HEK293 (cell line): ENCODE measurements around the gene EEFSEC.

Source experiments
- CTCF ChIA-PET: fragments of 350-600 bp; formaldehyde crosslinking; extraction: SDS; loops from one replicate; lab custom pipeline; 2021; ENCODE audit warnings: antibody characterized with exemption; lab: Yijun Ruan, JAX
- POLR2A ChIA-PET: fragments of 300-600 bp; formaldehyde crosslinking; extraction: SDS; loops from one replicate; lab custom pipeline; 2020; ENCODE audit warnings: antibody characterized with exemption, inconsistent platforms; lab: Yijun Ruan, JAX
- H3K27ac ChIP-seq: fragments of 200-500 bp; sonication (Bioruptor generic); 2 replicates; pipeline ENCODE4 v1.5.1; 2014; ENCODE audit warnings: low read depth, low read length, control low read depth, inconsistent platforms; ENCODE audit errors: extremely low read depth
- H3K36me3 ChIP-seq, 2 experiments: fragments of 200-500 bp in 1 of 2; sonication (Bioruptor generic) in 1 of 2; 1 replicate in 1 of 2; 2 replicates in 1 of 2; pipeline ENCODE4 v1.5.1; 2014 to 2017; ENCODE audit warnings: inconsistent platforms in 2 of 2, low read length in 2 of 2; ENCODE audit not compliant: control insufficient read depth in 2 of 2, insufficient read depth in 1 of 2
- H3K4me1 ChIP-seq: fragments of 200-500 bp; sonication (Bioruptor generic); 2 replicates; pipeline ENCODE4 v1.5.1; 2014; ENCODE audit warnings: mild to moderate bottlenecking, low read length, inconsistent platforms; ENCODE audit not compliant: control insufficient read depth, insufficient read depth
- H3K4me3 ChIP-seq: 2 replicates; pipeline ENCODE4 v1.5.1; 2011; ENCODE audit warnings: low read depth, mild to moderate bottlenecking, control low read depth, low read length, moderate library complexity
- H3K9me3 ChIP-seq: fragments of 200-500 bp; sonication (Bioruptor generic); 2 replicates; pipeline ENCODE4 v1.5.1; 2014; ENCODE audit warnings: low read depth, low read length, inconsistent platforms; ENCODE audit not compliant: control insufficient read depth, insufficient read depth
- SCRT1 ChIP-seq: fragments of 450-650 bp; formaldehyde crosslinking; IDR thresholded peaks from 2 replicates; pipeline ENCODE4 v1.5.1; 2016; ENCODE audit warnings: missing biosample characterization, missing genetic modification characterization, borderline replicate concordance
- ZNF121 ChIP-seq: fragments of 450-650 bp; formaldehyde crosslinking; IDR thresholded peaks from 2 replicates; pipeline ENCODE4 v1.5.1; 2016; ENCODE audit warnings: missing biosample characterization, missing genetic modification characterization
- ZNF2 ChIP-seq: fragments of 450-650 bp; formaldehyde crosslinking; IDR thresholded peaks from 2 replicates; pipeline ENCODE4 v1.5.1; 2016; ENCODE audit warnings: missing biosample characterization, missing genetic modification characterization
- TF ChIP-seq, protein P1 (sequence below): IDR thresholded peaks from 2 replicates; pipeline ENCODE4 v1.6.1; 2011; ENCODE audit warnings: mild to moderate bottlenecking, low read depth, low read length, borderline replicate concordance
- TF ChIP-seq, protein P2 (sequence below): fragments of 450-650 bp; formaldehyde crosslinking; IDR thresholded peaks from 2 replicates; pipeline ENCODE4 v1.5.1; 2016; ENCODE audit warnings: missing biosample characterization, missing genetic modification characterization
- TF ChIP-seq, protein P3 (sequence below): fragments of 450-650 bp; formaldehyde crosslinking; IDR thresholded peaks from 2 replicates; pipeline ENCODE4 v1.5.1; 2016; ENCODE audit warnings: missing biosample characterization, missing genetic modification characterization, borderline replicate concordance
- TF ChIP-seq, protein P4 (sequence below): fragments of 450-650 bp; formaldehyde crosslinking; IDR thresholded peaks from 2 replicates; pipeline ENCODE4 v1.5.0; 2017; ENCODE audit warnings: missing biosample characterization, missing genetic modification characterization, borderline replicate concordance

The EEFSEC gene

DNA sequence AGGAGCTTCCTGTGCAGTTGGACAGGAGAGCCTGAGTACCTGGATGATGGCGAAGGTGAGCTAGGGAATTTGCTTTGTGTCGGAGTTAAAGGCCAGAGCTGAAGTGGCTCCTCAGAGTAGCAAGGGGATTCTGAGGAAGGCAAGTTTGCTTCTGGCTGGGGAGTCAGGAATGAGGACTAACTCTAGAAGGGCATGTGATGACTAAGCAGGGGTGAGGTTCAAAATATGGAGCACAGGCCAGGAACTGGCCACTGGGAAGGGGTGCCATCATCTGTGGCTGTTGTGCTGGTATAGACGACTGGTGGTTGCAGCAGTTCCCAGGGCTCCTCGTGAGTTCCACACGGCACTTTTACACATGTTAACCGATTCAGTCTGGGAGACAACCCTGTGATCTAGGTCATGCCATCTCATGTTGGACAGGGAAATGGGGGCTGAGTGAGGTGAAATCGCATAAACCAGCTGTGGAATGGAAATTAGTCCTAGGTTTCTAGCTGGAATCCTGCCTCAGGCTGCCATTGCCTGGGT lies 100.8 kb downstream of the EEFSEC start:
- Histone ChIP-seq H3K4me3 (no peak overlapping the region), H3K4me1 (peaks cover 3% of the 10 kb centered on the region; the same call in 1 of the 2 replicates), H3K36me3 (no peaks in the 10 kb centered on the region), H3K27ac (no peak overlapping the region), H3K9me3 (no peaks in the 10 kb centered on the region)
- ChIA-PET POLR2A (no interaction called here), CTCF (interaction anchor here (0.6 to 1.5 kb wide), 2 partner anchors 28 to 184 kb away, joined by 3 to 6 read pairs; no protein-coding TSS in a partner anchor)
- TF ChIP-seq, protein P1, sequence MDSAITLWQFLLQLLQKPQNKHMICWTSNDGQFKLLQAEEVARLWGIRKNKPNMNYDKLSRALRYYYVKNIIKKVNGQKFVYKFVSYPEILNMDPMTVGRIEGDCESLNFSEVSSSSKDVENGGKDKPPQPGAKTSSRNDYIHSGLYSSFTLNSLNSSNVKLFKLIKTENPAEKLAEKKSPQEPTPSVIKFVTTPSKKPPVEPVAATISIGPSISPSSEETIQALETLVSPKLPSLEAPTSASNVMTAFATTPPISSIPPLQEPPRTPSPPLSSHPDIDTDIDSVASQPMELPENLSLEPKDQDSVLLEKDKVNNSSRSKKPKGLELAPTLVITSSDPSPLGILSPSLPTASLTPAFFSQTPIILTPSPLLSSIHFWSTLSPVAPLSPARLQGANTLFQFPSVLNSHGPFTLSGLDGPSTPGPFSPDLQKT: no peak
- TF ChIP-seq SCRT1 (tag by site-specific recombination) (no peak), ZNF121 (no peak)
- TF ChIP-seq, protein P2, sequence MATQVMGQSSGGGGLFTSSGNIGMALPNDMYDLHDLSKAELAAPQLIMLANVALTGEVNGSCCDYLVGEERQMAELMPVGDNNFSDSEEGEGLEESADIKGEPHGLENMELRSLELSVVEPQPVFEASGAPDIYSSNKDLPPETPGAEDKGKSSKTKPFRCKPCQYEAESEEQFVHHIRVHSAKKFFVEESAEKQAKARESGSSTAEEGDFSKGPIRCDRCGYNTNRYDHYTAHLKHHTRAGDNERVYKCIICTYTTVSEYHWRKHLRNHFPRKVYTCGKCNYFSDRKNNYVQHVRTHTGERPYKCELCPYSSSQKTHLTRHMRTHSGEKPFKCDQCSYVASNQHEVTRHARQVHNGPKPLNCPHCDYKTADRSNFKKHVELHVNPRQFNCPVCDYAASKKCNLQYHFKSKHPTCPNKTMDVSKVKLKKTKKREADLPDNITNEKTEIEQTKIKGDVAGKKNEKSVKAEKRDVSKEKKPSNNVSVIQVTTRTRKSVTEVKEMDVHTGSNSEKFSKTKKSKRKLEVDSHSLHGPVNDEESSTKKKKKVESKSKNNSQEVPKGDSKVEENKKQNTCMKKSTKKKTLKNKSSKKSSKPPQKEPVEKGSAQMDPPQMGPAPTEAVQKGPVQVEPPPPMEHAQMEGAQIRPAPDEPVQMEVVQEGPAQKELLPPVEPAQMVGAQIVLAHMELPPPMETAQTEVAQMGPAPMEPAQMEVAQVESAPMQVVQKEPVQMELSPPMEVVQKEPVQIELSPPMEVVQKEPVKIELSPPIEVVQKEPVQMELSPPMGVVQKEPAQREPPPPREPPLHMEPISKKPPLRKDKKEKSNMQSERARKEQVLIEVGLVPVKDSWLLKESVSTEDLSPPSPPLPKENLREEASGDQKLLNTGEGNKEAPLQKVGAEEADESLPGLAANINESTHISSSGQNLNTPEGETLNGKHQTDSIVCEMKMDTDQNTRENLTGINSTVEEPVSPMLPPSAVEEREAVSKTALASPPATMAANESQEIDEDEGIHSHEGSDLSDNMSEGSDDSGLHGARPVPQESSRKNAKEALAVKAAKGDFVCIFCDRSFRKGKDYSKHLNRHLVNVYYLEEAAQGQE (tag by site-specific recombination): no peak
- TF ChIP-seq, protein P3, sequence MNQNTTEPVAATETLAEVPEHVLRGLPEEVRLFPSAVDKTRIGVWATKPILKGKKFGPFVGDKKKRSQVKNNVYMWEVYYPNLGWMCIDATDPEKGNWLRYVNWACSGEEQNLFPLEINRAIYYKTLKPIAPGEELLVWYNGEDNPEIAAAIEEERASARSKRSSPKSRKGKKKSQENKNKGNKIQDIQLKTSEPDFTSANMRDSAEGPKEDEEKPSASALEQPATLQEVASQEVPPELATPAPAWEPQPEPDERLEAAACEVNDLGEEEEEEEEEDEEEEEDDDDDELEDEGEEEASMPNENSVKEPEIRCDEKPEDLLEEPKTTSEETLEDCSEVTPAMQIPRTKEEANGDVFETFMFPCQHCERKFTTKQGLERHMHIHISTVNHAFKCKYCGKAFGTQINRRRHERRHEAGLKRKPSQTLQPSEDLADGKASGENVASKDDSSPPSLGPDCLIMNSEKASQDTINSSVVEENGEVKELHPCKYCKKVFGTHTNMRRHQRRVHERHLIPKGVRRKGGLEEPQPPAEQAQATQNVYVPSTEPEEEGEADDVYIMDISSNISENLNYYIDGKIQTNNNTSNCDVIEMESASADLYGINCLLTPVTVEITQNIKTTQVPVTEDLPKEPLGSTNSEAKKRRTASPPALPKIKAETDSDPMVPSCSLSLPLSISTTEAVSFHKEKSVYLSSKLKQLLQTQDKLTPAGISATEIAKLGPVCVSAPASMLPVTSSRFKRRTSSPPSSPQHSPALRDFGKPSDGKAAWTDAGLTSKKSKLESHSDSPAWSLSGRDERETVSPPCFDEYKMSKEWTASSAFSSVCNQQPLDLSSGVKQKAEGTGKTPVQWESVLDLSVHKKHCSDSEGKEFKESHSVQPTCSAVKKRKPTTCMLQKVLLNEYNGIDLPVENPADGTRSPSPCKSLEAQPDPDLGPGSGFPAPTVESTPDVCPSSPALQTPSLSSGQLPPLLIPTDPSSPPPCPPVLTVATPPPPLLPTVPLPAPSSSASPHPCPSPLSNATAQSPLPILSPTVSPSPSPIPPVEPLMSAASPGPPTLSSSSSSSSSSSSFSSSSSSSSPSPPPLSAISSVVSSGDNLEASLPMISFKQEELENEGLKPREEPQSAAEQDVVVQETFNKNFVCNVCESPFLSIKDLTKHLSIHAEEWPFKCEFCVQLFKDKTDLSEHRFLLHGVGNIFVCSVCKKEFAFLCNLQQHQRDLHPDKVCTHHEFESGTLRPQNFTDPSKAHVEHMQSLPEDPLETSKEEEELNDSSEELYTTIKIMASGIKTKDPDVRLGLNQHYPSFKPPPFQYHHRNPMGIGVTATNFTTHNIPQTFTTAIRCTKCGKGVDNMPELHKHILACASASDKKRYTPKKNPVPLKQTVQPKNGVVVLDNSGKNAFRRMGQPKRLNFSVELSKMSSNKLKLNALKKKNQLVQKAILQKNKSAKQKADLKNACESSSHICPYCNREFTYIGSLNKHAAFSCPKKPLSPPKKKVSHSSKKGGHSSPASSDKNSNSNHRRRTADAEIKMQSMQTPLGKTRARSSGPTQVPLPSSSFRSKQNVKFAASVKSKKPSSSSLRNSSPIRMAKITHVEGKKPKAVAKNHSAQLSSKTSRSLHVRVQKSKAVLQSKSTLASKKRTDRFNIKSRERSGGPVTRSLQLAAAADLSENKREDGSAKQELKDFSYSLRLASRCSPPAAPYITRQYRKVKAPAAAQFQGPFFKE (tag by site-specific recombination): no peak
- TF ChIP-seq, protein P4, sequence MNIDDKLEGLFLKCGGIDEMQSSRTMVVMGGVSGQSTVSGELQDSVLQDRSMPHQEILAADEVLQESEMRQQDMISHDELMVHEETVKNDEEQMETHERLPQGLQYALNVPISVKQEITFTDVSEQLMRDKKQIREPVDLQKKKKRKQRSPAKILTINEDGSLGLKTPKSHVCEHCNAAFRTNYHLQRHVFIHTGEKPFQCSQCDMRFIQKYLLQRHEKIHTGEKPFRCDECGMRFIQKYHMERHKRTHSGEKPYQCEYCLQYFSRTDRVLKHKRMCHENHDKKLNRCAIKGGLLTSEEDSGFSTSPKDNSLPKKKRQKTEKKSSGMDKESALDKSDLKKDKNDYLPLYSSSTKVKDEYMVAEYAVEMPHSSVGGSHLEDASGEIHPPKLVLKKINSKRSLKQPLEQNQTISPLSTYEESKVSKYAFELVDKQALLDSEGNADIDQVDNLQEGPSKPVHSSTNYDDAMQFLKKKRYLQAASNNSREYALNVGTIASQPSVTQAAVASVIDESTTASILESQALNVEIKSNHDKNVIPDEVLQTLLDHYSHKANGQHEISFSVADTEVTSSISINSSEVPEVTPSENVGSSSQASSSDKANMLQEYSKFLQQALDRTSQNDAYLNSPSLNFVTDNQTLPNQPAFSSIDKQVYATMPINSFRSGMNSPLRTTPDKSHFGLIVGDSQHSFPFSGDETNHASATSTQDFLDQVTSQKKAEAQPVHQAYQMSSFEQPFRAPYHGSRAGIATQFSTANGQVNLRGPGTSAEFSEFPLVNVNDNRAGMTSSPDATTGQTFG (tag by site-specific recombination): no peak

DNA sequence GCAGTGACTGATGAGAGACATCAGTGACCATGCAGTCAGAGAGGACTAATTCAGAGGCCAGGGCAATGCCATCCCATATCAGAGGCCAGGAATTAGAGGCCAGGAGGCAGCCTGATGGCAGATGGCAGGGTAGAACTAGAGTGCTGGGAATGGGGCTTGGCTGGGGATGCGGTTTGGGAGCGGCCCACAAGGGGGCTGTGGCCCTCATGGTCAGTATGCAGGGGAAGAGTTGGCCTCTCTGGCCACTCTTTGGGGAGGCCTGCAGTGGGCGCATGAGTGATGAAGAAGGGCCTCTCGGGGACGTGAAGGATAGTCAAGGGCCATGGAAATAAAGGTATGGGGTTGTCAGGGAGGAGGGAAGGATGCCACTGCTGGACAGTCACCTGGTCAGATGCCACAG lies 101.7 kb downstream of the EEFSEC start:
- Histone ChIP-seq H3K9me3 (no peaks in the 10 kb centered on the region), H3K36me3 (no peaks in the 10 kb centered on the region), H3K4me1 (peaks cover 3% of the 10 kb centered on the region; the same call in 1 of the 2 replicates)
- no peak for TF ChIP-seq ZNF2 (tag by site-specific recombination)
- TF ChIP-seq, all 188 proteins: peak for 0
- ChIA-PET CTCF (interaction anchor here (0.7 to 1.5 kb wide), 2 partner anchors 9 to 29 kb away, joined by 3 to 6 read pairs; no protein-coding TSS in a partner anchor), POLR2A (no interaction called here)
- no peak overlapping the region for H3K4me3 ChIP-seq
- H3K27ac ChIP-seq: no peak overlapping the region
